Posterior vena cava (tissue), 2 donors: ENCODE data around the gene SIGLEC11. TPM values are rescaled to one million over a fixed set of nuclear protein-coding genes. Genes with fewer than 3 reads are reported as not detected.
"Not testable (repeated sequence)": the region's sequence is repeated elsewhere in the genome, so short reads cannot be mapped to it uniquely, and the experiment has no call there.

Experiments used
- DNase-seq: peaks from one replicate; pipeline ENCODE4 v3.0.0-alpha.2; 2020; ENCODE audit warnings: low spot score
- intact Hi-C, 2 donors: fragments of 100-400 bp; cut with DNase I; formaldehyde crosslinking; loops; one replicate each; pipeline versions ENCODE4 v1.14.1 to v1.14.2; 2022 to 2023
- total RNA-seq, 2 donors: library from RNA; stranded (reverse); fragmentation: NEBNext Ultra II Directional; extraction: Animal tissue kit (Norgen Biotek cat#: 25700); gene quantifications; one replicate each; pipeline ENCODE4 v1.2.1, GENCODE V29; 2021
- donor health status: DM: yes; HTN: yes; CAD: no.
- donor health status: DM: yes; HTN: yes; CAD: no.

Gene SIGLEC11
- total RNA-seq, 2 donors from 2014 or later, result 0.95 to 3.3 TPM

GRCh38 chr19:49931293-49932040 is 29.5 kb downstream of the SIGLEC11 start:
- DNase-seq, result no peak
- intact Hi-C loops, result no loop called here

GRCh38 chr19:49930483-49931011 is 30.4 kb downstream of the SIGLEC11 start:
- intact Hi-C loops, result no loop called here
- DNase-seq, result no peak

GRCh38 chr19:49929611-49930482 is 31.1 kb downstream of the SIGLEC11 start:
- peak; percentile 96 for DNase-seq
- intact Hi-C loops, result no loop called here

GRCh38 chr19:49929121-49929610 is 31.8 kb downstream of the SIGLEC11 start, which contains the start of the genes ATF5 and NUP62:
ATF5 (plus strand) TSS chr19:49929205; CDS start chr19:49930851, 1,646 bp downstream.
NUP62 (minus strand) TSS chr19:49929504; CDS start chr19:49909807, 19,697 bp downstream.
- peak; percentile 97 for DNase-seq
- intact Hi-C loops, result no loop called here

- no peak for DNase-seq
- intact Hi-C loops, result no loop called here
Measured at GRCh38 chr19:49927526-49928264, 33.3 kb downstream of the SIGLEC11 start.

- no peak for DNase-seq
- intact Hi-C loops, result no loop called here
Measured at GRCh38 chr19:49926515-49926914, 34.5 kb downstream of the SIGLEC11 start.

- DNase-seq, result no peak
- intact Hi-C loops, result no loop called here
Measured at GRCh38 chr19:49925486-49925885, 35.5 kb downstream of the SIGLEC11 start.

GRCh38 chr19:49924881-49925210 is 36.1 kb downstream of the SIGLEC11 start:
- intact Hi-C loops, result not testable (repeated sequence)

GRCh38 chr19:49924004-49924880 is 36.7 kb downstream of the SIGLEC11 start:
- no peak for DNase-seq
- intact Hi-C loops, result no loop called here

More at GRCh38 chr19:49924881-49925210, 36.1 kb downstream of the SIGLEC11 start:
- not testable (repeated sequence) for DNase-seq

GRCh38 chr19:49923055-49924003 is 37.6 kb downstream of the SIGLEC11 start:
- intact Hi-C loops, result no loop called here
- DNase-seq, result peak; percentile 88

GRCh38 chr19:49921871-49922795 is 38.8 kb downstream of the SIGLEC11 start:
- intact Hi-C loops, result no loop called here
- no peak for DNase-seq

- intact Hi-C loops, result no loop called here
- no peak for DNase-seq
Measured at GRCh38 chr19:49920624-49921363, 40.2 kb downstream of the SIGLEC11 start.

- DNase-seq, result no peak
- intact Hi-C loops, result no loop called here
Measured at GRCh38 chr19:49918089-49918488, 42.9 kb downstream of the SIGLEC11 start.

GRCh38 chr19:49916839-49917733 is 43.9 kb downstream of the SIGLEC11 start:
- intact Hi-C loops, result no loop called here
- no peak for DNase-seq

- intact Hi-C loops, result no loop called here
- no peak for DNase-seq
Measured at GRCh38 chr19:49915271-49915670, 45.7 kb downstream of the SIGLEC11 start.
